ENCODE measurements around the gene PTPRN. TPM values are rescaled to one million over a fixed set of nuclear protein-coding genes. Genes with fewer than 3 reads are reported as not detected.

PTPRN gene
- total RNA-seq, 1 experiment from 2014 or later: not detected

DNA sequence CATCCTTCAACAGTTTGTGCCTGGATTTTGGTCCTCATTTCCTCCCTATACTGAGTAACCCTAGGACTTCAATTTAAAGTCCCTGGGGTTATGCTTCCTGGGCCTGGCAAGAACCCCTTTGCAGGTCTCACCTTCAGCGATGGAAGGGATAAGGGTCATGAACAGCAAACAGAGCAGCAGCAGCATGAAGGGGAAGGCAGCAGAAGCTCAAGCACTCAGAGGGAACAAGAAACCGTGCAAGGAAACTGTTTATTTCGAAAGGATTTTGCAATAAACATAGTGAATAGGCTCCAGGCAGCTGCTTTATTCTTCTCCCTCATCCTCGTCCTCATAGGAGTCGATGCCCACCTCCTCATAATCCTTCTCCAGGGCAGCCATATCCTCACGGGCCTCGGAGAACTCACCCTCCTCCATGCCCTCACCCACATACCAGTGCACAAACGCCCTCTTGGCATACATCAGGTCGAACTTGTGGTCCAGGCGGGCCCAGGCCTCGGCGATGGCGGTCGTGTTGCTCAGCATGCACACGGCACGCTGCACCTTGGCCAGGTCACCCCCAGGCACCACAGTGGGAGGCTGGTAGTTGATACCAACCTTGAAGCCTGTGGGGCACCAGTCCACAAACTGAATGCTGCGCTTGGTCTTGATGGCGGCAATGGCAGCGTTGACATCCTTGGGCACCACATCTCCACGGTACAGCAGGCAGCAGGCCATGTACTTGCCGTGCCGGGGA is 59.0 kb downstream of the PTPRN start:
- Histone ChIP-seq H2AFZ (ENCODE audit: low read depth, low read length, poor library complexity, severe bottlenecking) (no peak overlapping the region), H3K4me2 (ENCODE audit: low read length) (peak overlapping the region; percentile 69), H3K9me2 (ENCODE audit: insufficient read depth) (no peaks in the 10 kb centered on the region), H3K27me3 (ENCODE audit: insufficient read depth, low read length) (peaks cover 5% of the 10 kb centered on the region; the same call in 1 of the 2 replicates), H3K36me3 (ENCODE audit: control insufficient read depth in 1 of 2, insufficient read depth in 2 of 2, low read length in 2 of 2) (peaks cover 3 to 5% of the 10 kb centered on the region in 2 experiments; a peak in 2 of 4 replicates), H3K4me1 (ENCODE audit: control insufficient read depth in 1 of 2, insufficient read depth in 2 of 2, low read length in 2 of 2) (peaks cover 39 to 71% of the 10 kb centered on the region in 2 experiments), H3K4me3 (replicated peaks in 1 of 2; ENCODE audit: low read depth in 1 of 2, low read length in 2 of 2) (no peak overlapping the region), H3K27ac (ENCODE audit: low read depth, low read length) (peak overlapping the region; percentile 63), H3K9me3 (ENCODE audit: control insufficient read depth in 1 of 2, insufficient read depth in 1 of 2, low read depth in 1 of 2, low read length in 2 of 2) (no peaks in the 10 kb centered on the region), H4K20me1 (ENCODE audit: insufficient read depth) (no peaks in the 10 kb centered on the region), H3K9ac (ENCODE audit: low read length) (peak overlapping the region; percentile 38; the same call in 1 of the 2 replicates), H3K79me2 (ENCODE audit: insufficient read depth, low read length) (peaks cover 35% of the 10 kb centered on the region; the same call in 1 of the 2 replicates)
- no peak for DNase-seq (ENCODE audit: low read depth, low spot score)
- RAD21 ChIA-PET (ENCODE audit: low non-redundant PET in 1 of 2, low total read pairs in 2 of 2, uncharacterized antibody in 2 of 2, unreplicated experiment in 2 of 2): no interaction called here
- BruUV-seq (replicated peaks): no TSS peak
- intact Hi-C loops (cut with micrococcal nuclease): no loop called here
- ATAC-seq: no peak
- POLR2A ChIA-PET: interaction anchor here (1.2 to 1.8 kb wide), 7 partner anchors 21 to 45 kb away, joined by 3 to 8 read pairs (median 4); partner anchors contain the start of genes ANKZF1, ATG9A, DNAJB2 and ZFAND2B
- no peak for TF ChIP-seq ELF1 (IDR thresholded peaks at IDR 0.05; ENCODE audit: borderline replicate concordance, low read depth)
- TF ChIP-seq, protein P1, sequence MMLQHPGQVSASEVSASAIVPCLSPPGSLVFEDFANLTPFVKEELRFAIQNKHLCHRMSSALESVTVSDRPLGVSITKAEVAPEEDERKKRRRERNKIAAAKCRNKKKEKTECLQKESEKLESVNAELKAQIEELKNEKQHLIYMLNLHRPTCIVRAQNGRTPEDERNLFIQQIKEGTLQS (IDR thresholded peaks at IDR 0.05): no peak
- TF ChIP-seq, protein P2, sequence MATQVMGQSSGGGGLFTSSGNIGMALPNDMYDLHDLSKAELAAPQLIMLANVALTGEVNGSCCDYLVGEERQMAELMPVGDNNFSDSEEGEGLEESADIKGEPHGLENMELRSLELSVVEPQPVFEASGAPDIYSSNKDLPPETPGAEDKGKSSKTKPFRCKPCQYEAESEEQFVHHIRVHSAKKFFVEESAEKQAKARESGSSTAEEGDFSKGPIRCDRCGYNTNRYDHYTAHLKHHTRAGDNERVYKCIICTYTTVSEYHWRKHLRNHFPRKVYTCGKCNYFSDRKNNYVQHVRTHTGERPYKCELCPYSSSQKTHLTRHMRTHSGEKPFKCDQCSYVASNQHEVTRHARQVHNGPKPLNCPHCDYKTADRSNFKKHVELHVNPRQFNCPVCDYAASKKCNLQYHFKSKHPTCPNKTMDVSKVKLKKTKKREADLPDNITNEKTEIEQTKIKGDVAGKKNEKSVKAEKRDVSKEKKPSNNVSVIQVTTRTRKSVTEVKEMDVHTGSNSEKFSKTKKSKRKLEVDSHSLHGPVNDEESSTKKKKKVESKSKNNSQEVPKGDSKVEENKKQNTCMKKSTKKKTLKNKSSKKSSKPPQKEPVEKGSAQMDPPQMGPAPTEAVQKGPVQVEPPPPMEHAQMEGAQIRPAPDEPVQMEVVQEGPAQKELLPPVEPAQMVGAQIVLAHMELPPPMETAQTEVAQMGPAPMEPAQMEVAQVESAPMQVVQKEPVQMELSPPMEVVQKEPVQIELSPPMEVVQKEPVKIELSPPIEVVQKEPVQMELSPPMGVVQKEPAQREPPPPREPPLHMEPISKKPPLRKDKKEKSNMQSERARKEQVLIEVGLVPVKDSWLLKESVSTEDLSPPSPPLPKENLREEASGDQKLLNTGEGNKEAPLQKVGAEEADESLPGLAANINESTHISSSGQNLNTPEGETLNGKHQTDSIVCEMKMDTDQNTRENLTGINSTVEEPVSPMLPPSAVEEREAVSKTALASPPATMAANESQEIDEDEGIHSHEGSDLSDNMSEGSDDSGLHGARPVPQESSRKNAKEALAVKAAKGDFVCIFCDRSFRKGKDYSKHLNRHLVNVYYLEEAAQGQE (IDR thresholded peaks at IDR 0.05; ENCODE audit: low read depth): no peak
- CTCF ChIA-PET: interaction anchor here (1.2 to 2.8 kb wide), 4 partner anchors 24 to 45 kb away, joined by 3 to 14 read pairs (median 10); partner anchors contain the start of gene DNAJB2

Data from HCT116 (cell line).